Subcutaneous adipose tissue (tissue), 4 donors: ENCODE results near the gene COL25A1. TPM values are rescaled to one million over a fixed set of nuclear protein-coding genes. Genes with fewer than 3 reads are reported as not detected.

Experiments
- CTCF ChIP-seq: fragments of 450-650 bp; IDR thresholded peaks from one replicate; pipeline ENCODE4 v1.5.1; 2016; ENCODE audit warnings: low read depth, mild to moderate bottlenecking, control low read depth, antibody characterized with exemption, moderate library complexity
- total RNA-seq, 4 donors: library from RNA; depleted of rRNA; stranded (reverse); fragments of >200 nt; gene quantifications; one replicate each; pipeline ENCODE4 v1.1.0, GENCODE V29; 2016

Gene COL25A1
- total RNA-seq, 4 donors from 2014 or later: 4.9 to 12.9 (median 10.1) TPM

- TF ChIP-seq CTCF: no peak
Measured at GRCh38 chr4:109301651-109302360, 652 bp downstream of the COL25A1 start.

DNA sequence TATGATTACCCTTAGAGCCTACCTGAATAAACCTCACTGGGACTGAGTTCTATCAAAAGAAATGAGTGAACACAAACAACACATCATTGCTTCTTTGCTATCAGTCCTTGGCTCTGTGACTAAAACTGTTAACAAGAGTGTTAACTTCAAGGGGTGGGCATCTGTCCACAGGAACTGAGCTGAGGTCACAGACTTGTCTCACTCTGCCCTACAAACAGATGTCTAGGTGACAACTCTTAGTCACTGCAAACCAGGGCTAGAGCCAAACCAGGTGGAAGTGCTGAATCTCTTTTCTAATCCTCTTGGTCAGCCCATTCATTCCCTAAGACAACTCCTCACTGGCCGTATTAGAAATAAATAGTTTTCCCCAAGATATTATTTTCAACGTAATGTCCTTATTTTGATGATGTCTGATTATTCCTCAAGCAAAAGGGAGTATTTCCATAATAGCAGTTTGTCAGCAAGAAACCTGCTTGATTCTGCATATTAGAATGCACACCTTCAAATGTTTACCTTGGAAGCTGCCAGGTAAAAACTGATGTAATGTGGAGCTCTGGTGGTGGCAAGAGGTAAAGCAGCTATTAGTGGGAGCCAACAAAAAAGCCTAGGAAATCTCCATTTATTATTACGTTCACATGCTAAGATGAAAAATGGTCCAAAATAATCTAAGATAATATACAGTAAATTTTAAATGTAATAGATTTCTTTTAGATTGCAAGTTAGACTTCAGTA is 4.0 kb downstream of the COL25A1 start:
- no peak for TF ChIP-seq CTCF

DNA sequence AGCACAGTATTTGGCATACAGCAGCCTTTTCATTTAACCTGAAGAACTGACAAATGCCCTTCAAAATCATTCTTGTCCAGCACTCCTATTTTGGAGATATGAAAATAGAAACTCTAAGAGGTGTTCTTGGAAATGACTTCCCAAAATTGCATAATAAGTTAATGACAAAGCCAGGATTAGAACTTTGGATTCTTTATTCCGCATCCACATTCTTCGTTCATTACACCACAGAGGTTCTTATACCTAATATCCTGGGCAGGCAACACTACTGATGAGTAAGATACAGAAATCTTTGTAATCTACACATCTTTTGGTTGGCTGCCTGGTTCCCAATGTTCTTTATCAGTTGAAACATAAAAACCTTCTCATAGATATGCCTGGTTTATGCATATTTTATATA is 5.9 kb downstream of the COL25A1 start:
- TF ChIP-seq CTCF: no peak

GRCh38 chr4:109295081-109295480 is 7.4 kb downstream of the COL25A1 start:
- TF ChIP-seq CTCF: no peak

DNA sequence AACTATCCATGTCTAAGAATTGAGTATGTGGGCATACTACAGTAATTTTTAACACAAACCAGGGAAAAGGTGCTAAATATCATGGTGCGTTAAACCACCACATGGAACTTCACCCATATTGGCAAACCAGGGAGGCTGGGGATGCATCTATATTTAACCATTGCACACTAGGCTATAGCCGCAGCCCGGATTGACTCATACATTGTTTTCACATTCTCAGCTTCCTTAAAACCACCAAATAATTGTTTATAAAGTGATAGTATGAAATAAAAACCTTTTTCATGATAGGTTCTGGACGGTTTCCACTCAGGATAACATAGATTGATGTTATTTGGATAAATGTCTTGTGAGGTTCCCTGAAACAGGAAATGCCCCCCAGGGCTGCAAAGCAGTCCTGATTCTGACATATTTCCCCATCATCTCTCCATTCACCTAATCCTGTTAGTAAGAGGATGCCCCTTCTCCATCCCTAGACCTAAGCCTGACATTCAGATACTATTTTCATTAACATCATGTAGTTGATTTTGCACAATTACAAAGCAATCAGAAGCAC is 7.9 kb downstream of the COL25A1 start:
- no peak for TF ChIP-seq CTCF

GRCh38 chr4:109294006-109294405 is 8.5 kb downstream of the COL25A1 start:
- no peak for TF ChIP-seq CTCF

GRCh38 chr4:109291707-109292238 is 10.7 kb downstream of the COL25A1 start:
- no peak for TF ChIP-seq CTCF
